GM21825 (cell line): ENCODE results near the gene UFM1.
"Not testable (repeated sequence)": the region's sequence is repeated elsewhere in the genome, so short reads cannot be mapped to it uniquely, and the experiment has no call there.

Experiments
- ATAC-seq: cut with Tn5 transposase; IDR thresholded peaks from one replicate; pipeline ENCODE4 v1.9.1; 2021; ENCODE audit warnings: mild to moderate bottlenecking, moderate library complexity; ENCODE audit not compliant: unreplicated experiment

The UFM1 gene

DNA sequence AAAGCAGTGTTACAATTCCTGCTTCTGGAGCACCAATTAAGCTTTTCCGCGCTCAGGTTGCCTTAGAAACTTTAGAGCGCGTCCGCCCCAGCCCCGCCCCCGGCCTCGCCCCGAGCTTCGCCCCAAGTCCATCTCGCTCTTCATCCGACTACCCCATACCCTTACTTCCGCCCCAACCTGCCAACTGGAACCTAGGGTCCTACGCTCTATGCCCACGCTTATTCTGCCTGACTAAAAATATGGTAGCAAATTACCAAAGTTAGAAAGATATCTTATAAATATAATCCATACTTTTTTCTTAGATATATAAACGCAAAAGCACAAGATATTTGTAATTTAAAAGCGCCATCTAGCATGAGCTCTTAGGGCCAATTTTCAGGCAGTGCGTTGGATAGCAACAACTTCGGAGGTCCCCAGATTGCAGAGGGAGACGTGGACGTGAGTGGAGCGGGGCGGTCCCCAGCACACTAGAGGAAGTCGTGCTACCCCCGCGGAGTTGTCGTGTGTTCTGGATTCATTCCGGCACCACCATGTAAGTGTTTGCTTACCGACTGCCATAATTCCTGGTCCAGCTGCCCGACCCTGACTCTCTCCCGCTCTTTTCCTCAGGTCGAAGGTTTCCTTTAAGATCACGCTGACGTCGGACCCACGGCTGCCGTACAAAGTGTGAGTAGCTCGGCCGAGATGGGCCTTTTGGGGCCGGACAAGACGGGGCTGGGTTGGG is at the start of gene UFM1:
Gene UFM1, plus strand, starts transcription at position 462 of the 724 bp plus-strand sequence. Its CDS starts 69 bp downstream, at position 531.
- ATAC-seq: peak; percentile 96

DNA sequence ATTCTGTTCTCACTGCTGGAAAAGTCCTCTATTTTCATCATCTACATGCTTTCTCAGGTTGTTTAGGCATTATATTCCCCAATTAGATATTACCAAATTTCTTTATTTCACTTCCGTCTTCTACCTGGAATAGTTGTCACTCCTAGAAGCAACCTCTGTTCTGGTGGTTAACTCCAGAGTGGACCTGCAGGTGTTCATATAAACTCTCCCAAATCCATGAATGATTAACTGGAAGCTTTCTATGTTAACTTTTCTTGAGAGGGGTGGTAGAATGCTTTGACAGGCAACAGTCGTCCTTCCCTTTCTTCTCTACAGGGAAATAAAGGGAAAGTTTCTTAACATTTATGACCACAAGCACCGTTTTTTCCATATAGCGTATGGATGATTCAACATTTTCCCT is 48.4 kb upstream of the UFM1 start:
- no peak for ATAC-seq

DNA sequence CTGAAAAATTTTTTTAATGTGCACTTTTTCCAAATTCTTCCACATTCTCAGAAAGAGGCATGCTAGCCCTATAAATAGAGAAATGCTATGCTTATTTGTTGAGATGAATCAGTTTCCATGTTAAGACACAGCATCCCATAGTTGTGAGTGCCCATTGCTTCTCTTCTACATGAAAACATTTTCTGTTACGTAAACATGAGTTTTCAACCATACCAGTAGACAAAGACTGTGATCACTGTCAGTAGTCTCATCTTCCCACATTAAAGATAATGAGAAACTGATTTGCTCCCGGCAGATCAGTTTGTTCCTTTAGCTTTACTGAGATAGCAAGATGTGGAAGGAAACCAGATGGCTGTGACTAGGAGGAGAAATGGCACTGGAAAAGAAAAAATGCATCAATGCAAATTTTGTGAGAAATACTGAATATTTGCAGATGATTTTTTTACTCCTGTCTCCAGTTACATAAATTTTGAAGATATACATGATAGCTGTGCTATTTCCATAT is 45.8 kb upstream of the UFM1 start:
- ATAC-seq: no peak

DNA sequence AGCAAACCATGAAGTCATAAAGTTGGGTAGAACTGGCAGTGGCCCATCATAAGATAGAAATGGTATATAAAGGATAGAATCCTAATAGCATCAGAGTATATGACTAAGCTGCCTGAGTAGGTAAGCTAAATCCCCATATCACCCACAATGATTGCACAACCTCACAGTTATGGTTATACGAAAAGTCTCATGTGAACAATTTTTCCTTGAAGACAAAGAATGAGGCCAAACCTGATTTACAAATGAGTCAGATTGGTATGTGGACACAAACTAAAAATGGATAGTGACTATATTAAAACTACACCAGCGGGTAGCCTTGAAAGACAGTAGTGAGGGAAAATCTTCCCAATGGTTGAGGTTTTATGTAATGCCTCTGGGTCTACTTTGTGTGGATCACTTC is 40.9 kb upstream of the UFM1 start:
- ATAC-seq: no peak

DNA sequence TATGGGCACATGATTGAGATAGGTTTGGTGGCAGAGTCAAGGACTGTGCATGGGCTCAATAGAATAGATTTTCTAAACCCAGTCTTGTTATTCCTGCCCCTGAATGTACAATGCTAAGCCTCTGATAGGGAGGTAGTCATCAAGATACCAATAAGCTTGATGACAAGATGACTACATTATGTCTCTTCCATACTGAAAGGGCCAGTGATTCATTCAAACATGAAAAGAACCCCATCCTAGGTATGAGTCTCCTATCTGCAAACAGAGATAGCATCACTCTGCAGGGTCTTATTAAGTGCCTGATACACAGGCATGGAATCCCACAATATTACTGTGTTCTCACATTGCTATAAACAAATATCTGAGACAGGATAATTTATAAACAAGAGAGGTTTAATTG is 40.3 kb upstream of the UFM1 start:
- ATAC-seq: no peak

DNA sequence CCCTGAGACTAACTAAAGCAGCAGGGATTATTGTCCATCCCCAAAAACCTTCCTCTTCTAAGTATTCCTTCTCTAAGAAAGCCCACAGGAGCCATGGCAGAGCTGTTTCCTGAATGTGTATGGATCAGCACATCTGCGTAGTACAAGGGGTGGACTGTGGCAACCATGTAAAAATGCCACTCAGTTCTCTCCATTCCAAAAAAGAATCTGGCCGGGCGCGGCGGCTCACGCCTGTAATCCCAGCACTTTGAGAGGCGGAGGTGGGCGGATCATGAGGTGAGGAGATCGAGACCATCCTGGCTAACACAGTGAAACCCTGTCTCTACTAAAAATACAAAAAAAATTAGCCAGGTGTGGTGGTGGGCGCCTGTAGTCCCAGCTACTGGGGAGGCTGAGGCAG is 38.5 kb upstream of the UFM1 start:
- not testable (repeated sequence) for ATAC-seq

DNA sequence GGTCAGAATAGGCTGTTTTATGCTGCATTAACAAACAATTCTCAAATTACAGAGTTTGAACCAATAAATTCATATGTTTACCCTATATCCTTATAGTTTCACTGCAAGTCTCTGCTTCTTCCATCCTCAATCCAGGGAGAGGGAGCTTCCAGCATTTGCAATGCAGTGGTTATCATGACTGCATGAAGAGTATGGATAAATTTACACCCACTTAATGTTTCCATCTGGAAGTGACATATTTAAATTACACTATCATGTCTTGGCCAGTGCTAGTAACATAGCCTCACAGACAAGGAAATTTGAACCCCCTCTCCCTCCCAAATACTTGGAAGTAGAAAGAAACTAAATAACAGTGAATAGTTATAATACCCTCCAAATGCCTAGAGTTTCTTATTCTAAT is 33.5 kb upstream of the UFM1 start:
- ATAC-seq: no peak

DNA sequence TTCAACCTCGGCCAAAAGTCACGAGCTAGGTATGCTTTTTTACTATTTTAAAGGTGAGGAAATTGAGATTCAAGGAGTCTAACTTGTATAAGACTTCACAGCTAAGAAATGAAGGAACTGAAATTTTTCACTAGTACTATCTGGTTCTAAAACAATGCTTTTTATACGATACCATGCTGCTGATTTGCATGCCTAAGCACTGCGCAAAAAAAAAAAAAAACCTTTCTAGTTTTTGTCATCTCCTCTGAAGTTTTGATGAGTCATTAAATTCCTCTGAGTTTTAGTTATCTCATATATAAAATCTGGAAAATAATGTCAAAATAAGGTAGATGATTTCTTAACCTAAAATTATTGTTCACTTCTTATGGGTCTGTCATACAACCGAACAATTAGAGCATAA is 28.0 kb upstream of the UFM1 start:
- ATAC-seq: no peak

DNA sequence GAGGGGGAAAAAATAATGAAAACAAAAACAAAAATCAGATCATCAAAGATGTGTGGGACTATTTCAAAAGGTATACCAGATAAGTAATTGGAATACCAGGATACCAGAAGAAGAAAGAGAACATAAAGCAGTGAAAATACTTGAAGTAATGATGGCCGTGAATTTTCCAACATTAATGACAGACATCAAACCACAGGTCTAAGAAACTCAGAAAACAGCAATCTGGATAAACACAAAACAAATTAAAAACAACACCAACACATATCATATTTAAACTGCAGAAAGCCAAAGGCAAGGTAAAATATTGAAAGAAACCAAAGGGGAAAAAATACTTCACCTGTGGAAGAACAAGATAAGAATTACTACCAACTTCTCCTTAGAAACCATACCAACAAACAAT is 24.2 kb upstream of the UFM1 start:
- no peak for ATAC-seq

DNA sequence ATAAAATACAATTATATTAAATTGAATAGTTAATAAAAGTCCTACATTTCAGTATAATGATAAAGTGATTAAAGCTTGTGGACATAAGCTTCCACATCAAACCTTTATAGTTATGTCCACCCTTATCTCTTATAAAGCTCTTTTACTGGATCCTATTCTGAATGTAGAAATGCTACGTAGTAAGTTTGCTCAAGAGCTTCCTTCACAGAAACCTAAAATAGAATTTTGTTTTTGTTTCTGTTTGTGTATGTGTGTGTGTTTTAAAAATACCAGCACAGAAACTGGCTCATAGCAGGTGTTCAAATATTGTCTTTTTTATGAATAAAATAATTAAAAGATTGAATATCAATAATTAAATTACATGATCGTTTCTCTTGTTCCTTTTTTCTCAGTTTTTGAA is 21.0 kb upstream of the UFM1 start:
- ATAC-seq: no peak

DNA sequence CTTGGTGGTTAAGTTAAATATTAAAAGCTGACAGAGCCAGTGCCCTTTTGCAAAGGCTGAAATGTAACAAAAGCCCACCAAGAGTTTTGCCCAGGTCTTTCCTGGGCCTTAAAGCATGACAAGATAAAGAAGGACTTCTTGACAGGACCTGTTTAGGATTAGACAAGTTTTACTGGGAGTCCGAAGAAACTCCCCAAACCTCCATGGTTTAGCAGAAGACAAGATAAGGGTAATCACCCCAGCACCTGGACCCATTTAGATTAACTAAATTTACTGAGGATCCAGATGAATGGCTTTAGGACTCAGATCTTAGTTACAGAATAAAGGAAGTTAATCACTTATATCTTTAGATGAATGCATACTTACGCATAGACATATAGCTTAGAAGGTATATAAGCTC is 14.8 kb upstream of the UFM1 start:
- no peak for ATAC-seq

DNA sequence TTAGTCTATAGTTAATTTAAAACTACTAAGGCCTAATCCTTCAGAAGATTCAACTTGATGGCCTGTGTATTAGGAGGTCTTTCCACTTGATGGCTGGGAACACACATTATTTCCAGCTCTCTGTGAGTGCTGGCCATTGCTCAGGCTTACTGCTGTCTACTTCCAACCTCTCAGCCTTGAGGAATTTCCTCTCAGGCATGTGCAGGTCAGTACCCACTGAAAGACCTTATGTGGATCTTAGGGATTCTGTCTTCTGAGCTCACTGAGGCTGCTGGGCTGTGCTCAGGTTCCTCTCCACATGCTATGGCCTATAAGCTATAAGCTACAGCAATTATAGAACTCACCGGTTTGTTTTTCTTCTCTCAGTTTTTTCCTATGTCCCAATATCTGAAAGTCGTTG is 11.6 kb upstream of the UFM1 start:
- ATAC-seq: no peak

DNA sequence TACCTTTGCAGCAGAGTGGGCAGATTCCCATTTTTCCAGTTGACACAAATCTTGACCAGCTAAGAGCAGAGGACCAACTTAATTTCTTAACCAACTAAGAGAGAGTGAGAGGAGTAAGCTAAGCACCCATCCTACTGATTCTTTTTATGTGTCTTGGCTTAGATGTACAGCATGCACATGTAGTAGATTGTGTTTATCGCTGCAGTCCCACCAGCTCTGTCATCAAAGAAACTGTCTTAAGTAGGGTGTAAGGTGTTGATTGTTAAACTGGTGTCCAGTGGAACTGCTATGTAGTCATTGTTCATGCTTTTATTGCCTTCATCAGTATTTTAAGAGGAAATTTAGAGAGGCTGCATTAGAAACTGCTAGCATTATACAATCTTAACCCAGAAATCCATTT is 9.0 kb upstream of the UFM1 start:
- ATAC-seq: no peak

DNA sequence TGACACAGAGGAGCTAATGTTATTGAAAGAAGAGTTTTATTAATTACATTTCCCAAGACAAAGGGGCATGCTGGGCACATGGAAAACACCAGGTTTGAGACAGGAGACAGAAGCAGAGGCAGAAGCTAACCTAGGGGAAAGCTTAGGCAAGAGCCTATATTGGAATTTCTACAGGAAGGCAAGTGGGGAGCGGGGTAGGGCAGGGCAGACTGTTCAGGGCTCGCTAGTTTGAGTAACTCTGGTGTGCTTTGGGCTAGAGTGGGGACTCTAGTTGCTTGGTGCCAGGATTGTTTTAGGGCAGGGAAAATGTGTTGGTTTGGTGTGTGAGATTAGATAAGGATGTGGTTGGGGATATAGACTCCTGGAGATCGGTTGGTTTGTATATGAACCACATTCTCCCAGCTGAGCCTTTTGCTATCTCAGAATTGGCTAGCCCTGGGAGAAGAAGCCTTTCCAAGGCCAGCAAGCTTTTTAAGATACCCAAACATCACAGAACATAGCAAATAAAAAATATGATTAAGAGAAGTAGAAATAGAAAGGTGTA is 8.4 kb upstream of the UFM1 start:
- ATAC-seq: no peak

DNA sequence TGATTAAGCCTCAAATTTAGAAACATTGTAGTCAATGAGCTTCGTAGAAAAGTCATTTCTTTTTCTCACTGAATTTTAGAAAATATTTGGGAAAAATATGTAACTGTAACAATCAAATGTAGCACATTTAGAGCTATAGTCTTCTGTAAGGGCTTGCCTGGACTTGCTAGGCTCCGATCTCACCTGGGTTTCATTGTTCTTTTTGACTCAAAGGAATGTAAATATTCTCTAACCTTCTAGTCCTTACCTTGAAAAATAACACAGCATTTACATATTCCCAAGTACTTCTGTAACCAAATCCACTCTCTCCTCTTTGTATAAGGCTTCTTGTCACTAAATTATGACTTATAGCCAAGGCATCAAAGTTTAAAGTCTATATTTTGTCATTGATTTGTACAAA is 2.9 kb upstream of the UFM1 start:
- ATAC-seq: no peak

DNA sequence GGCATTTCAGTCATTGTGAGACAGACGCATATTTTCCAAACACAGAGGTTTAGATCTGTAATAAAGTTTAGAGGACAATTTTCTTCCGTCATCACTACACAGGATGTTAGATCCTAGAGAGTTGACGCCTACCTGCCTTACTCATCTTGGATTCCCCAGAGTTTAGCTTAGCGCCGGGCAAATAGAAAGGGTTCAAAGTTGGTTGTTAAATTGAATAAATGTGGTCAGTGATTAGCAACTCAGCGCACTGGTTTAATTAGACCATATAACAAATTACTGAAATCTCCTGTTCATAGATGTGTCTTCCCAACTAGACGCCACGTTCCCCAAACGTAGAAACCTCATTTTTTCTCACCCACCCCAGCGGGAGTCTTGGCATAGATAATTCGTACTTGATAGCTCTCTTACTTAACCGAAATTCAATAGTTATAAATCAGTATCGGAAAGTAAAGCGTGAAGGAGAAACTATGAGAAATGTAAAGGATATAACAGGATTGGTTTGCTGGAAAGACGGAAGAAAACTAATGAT is 726 bp upstream of the UFM1 start:
- ATAC-seq: peak; percentile 22

DNA sequence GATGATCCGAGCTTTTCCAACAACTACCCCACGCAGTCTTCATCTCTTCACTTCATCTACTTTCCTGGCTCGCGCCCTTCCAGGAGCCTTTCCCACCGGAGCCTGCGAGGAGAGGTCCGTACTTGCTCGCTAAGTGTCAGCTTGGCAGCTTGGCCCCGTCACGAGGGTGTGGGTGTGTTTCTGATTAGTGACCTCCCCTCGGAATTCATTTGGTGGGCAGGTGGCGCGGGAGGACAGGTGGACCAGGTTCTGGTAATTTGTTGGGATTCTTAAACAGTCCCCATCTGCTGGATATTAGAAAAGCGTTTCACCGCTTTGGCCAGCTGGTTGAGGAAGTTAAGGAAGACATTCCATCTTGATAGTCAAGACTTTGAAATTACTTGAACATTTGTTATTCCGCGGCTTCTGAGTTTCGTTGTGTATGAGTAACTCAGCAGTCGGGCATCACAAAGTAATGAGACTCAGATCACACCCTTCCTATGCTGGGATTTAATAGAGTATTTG is 515 bp downstream of the UFM1 start:
- peak; percentile 29 for ATAC-seq

DNA sequence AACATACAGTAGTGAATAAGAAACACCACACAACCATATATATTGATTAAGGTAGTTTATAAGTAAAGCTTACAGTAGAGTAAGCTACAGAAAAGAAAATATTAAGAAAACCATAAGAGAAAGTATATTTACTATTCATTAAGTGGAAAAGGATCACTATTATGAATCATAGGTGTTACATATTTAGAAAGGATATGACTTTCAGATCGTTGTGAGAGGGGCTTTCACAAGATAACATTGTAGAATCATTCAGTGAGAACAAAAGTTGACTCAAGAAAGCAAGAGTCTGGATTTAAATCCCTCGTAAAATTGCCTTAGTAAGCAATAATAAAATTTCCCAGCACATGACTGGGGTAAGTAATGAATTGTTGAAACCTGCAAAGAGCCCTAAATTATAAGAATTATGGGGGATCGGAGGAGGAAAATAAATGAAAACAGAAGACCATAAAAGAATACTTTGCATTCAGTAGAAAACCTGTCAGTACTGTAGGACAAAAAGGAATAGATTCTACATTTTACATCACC is 6.0 kb downstream of the UFM1 start:
- ATAC-seq: no peak

DNA sequence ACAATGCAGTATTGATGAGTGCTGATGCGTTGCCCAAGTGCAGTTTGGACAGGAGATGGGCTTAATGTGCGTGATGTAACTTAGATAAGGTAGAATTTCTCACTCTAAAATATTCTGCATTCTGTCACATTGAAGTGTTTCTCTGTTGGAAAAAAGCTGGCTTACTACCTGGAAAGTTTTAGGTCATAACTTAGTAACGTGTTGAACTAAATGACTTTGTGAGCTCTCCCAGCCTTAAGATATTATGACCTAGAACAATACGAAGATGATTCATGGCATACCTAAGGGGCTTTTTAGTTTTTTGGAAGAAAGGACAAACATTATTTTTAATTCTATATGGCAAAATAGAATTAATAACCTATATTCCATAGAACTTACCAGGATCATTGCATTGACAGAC is 9.0 kb downstream of the UFM1 start:
- ATAC-seq: no peak

DNA sequence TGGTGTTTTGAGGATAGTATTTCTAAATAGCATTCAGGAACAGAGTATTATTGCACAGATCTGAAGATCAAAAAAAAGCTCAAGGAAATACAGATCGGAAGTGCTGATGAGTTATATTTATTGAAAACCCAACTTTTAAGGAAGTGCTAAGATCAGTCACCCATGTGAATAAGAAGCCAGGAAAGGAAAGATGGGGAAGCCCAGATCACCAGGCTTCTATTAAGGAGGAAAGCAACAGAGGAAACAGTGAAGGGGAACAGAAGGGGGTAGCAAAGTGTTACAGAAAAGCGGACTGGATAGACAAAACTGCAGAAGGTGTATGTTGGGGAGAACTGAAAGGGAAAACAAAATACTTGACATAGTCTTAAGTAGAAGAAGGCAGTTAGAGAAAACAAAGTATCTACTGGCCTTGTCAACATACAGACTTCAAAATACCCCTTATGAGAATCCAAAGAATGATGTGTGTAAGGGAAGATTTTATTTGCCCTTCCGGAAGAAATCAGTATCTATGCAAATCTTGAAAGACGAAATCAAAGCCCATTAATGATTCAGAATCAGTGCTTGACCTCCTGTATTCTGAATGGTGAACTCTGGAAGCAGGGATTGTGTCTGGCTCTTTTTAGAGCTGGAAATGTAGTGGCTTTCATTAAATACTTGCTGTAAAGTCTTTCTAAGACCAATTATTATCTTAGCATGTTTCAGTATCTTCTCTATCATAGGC is 12.1 kb downstream of the UFM1 start:
- no peak for ATAC-seq

DNA sequence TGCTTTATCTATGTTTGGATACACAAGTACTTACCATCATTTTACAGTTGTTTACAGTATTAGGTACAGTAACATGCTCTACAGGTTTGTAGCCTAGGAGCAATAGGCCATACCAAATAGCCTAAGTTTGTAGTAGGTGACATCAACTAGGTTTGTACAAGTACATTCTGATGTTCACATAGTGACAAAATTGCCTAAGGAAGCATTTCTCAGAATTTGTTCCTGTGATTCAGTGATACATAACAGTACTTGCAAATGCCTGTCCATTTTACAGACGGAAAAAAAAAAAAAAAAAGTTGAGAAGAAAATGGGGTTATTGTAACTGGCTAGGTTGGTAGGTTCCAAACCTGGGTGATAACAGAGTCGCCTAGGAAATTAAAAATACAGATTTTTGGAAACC is 13.6 kb downstream of the UFM1 start:
- no peak for ATAC-seq
